ENCODE data around the gene RIPOR3. TPM values are rescaled to one million over a fixed set of nuclear protein-coding genes. Genes with fewer than 3 reads are reported as not detected.

Gene RIPOR3
- polyA plus RNA-seq, 1 of the 3 experiments (the other 2 are of a cell fraction), result 1.2 TPM

DNA sequence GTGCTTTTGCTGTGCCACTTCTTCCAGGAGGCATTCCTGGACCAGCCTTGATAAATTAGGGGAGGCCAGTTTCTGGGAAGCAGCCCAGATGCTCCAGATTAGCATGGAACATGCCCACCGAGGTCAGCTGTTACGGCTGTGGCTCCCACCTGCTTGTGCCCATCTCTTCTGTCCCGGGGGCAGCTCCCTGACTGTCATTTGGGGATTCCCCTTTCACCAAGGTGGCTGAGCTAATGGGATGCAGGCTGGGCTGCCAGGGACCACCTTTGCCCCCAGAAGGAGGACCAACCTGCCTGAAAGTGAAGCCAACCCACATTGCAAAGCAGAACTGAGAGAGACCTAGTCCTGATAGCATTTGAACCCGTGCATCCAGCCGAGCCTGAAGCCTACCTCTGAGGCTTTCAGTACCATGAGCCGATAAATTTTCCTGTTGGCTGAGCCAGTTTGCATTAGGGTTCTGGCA is 95.9 kb downstream of the RIPOR3 start:
- Histone ChIP-seq H3K4me2 (no peak overlapping the region), H4K20me1 (ENCODE audit: insufficient read depth) (no peaks in the 10 kb centered on the region), H3K9ac (no peak overlapping the region), H3K4me3 (ENCODE audit: low read depth in 2 of 2, low read length in 1 of 2) (no peak overlapping the region), H3F3A (replicated peaks; ENCODE audit: insufficient read depth) (no peaks in the 10 kb centered on the region), H3K9me3 (no peaks in the 10 kb centered on the region), H3K27me3 (ENCODE audit: insufficient read depth) (no peaks in the 10 kb centered on the region), H3K36me3 (replicated peaks in 1 of 2; ENCODE audit: control insufficient read depth in 1 of 2, insufficient read depth in 2 of 2, low read length in 1 of 2) (no peaks in the 10 kb centered on the region), H3K9me2 (no peaks in the 10 kb centered on the region), H3K4me1 (ENCODE audit: control insufficient read depth in 1 of 2, insufficient read depth in 2 of 2, low read depth in 1 of 2, low read length in 1 of 2) (peaks cover 0 to 4% of the 10 kb centered on the region in 2 experiments; a peak in 1 of 4 replicates), H3K27ac (ENCODE audit: low read depth in 2 of 2, low read length in 1 of 2) (no peak overlapping the region), H2AFZ (ENCODE audit: low read depth) (no peak overlapping the region), H3K79me2 (ENCODE audit: insufficient read depth) (no peaks in the 10 kb centered on the region)
- ChIA-PET POLR2A (interaction anchor here (0.8 kb wide), 1 partner anchor 15 kb away, joined by 4 read pairs; no protein-coding TSS in a partner anchor), CTCF (interaction anchor here (1.2 to 1.3 kb wide), 2 partner anchors 16 to 22 kb away, joined by 4 to 5 read pairs; no protein-coding TSS in a partner anchor)
- no peak for DNase-seq
- TF ChIP-seq GABPA (IDR thresholded peaks at IDR 0.05; ENCODE audit: low read depth), result no peak
- TF ChIP-seq MAX (IDR thresholded peaks at IDR 0.05; ENCODE audit: low read depth), result no peak
- TF ChIP-seq NFIC (IDR thresholded peaks at IDR 0.05; ENCODE audit: borderline replicate concordance), result no peak
- 100% methylated on average over 3 of the region's 6 CpGs for WGBS (ENCODE audit: low lambda C conversion rate)

GRCh38 chr20:50594591-50595432 is 96.5 kb downstream of the RIPOR3 start:
- TF ChIP-seq NFIC (IDR thresholded peaks at IDR 0.05; ENCODE audit: borderline replicate concordance), result no peak
- no peak for TF ChIP-seq MEF2A (IDR thresholded peaks at IDR 0.05; ENCODE audit: borderline replicate concordance, low read depth)
- TF ChIP-seq, protein P1, sequence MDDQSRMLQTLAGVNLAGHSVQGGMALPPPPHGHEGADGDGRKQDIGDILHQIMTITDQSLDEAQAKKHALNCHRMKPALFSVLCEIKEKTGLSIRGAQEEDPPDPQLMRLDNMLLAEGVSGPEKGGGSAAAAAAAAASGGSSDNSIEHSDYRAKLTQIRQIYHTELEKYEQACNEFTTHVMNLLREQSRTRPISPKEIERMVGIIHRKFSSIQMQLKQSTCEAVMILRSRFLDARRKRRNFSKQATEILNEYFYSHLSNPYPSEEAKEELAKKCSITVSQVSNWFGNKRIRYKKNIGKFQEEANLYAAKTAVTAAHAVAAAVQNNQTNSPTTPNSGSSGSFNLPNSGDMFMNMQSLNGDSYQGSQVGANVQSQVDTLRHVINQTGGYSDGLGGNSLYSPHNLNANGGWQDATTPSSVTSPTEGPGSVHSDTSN (IDR thresholded peaks at IDR 0.05), result no peak
- TF ChIP-seq TAF1 (IDR thresholded peaks at IDR 0.05; ENCODE audit: borderline replicate concordance, low read depth, low read length), result no peak
- no peak for TF ChIP-seq ELF1 (IDR thresholded peaks at IDR 0.05)
- TF ChIP-seq FOXM1 (IDR thresholded peaks at IDR 0.05; ENCODE audit: low read depth), result no peak
- TF ChIP-seq SMC3 (IDR thresholded peaks at IDR 0.05; ENCODE audit: low read depth, low read length), result no peak
- TF ChIP-seq MXI1 (IDR thresholded peaks at IDR 0.05; ENCODE audit: low read depth, low read length), result no peak
- no peak for TF ChIP-seq IRF3 (IDR thresholded peaks at IDR 0.05; ENCODE audit: low read depth, low read length)
- TF ChIP-seq ZBTB33 (IDR thresholded peaks at IDR 0.05; ENCODE audit: borderline replicate concordance, low read depth), result no peak
- no peak for TF ChIP-seq GATA2 (CRISPR knock-in tag; IDR thresholded peaks at IDR 0.05)
- no peak for TF ChIP-seq TCF12 (IDR thresholded peaks at IDR 0.05)
- no peak for TF ChIP-seq NRF1 (IDR thresholded peaks at IDR 0.05; ENCODE audit: low read depth, low read length)
- TF ChIP-seq FOSL2 (IDR thresholded peaks at IDR 0.05; ENCODE audit: borderline replicate concordance, low read depth), result no peak
- TF ChIP-seq RAD21 (IDR thresholded peaks at IDR 0.05; ENCODE audit: low read length), result no peak
- Histone ChIP-seq H3K9me3 (no peaks in the 10 kb centered on the region), H3F3A (replicated peaks; ENCODE audit: insufficient read depth) (no peaks in the 10 kb centered on the region), H3K9ac (no peak overlapping the region), H4K20me1 (ENCODE audit: insufficient read depth) (no peaks in the 10 kb centered on the region), H3K36me3 (replicated peaks in 1 of 2; ENCODE audit: control insufficient read depth in 1 of 2, insufficient read depth in 2 of 2, low read length in 1 of 2) (peaks cover 0 to 2% of the 10 kb centered on the region in 2 experiments), H3K4me1 (ENCODE audit: control insufficient read depth in 1 of 2, insufficient read depth in 2 of 2, low read depth in 1 of 2, low read length in 1 of 2) (peaks cover 0 to 4% of the 10 kb centered on the region in 2 experiments; a peak in 1 of 4 replicates), H3K27me3 (ENCODE audit: insufficient read depth) (no peaks in the 10 kb centered on the region), H3K9me2 (no peaks in the 10 kb centered on the region), H2AFZ (ENCODE audit: low read depth) (no peak overlapping the region), H3K27ac (ENCODE audit: low read depth in 2 of 2, low read length in 1 of 2) (no peak overlapping the region), H3K79me2 (ENCODE audit: insufficient read depth) (no peaks in the 10 kb centered on the region), H3K4me2 (no peak overlapping the region), H3K4me3 (ENCODE audit: low read depth in 2 of 2, low read length in 1 of 2) (no peak overlapping the region)
- ChIA-PET CTCF (interaction anchor here (0.8 to 1.5 kb wide), 3 partner anchors 8 to 69 kb away, joined by 3 to 5 read pairs (median 4); no protein-coding TSS in a partner anchor), POLR2A (interaction anchor here (0.8 kb wide), 1 partner anchor 16 kb away, joined by 4 read pairs; no protein-coding TSS in a partner anchor)
- DNase-seq, result no peak
- 76% methylated on average over 10 of the region's 19 CpGs for WGBS (ENCODE audit: low lambda C conversion rate)

Data from SK-N-SH (cell line).